Putamen (tissue), 1 donor: Measurements from ENCODE around the gene GNB4.
A peak's percentile ranks its signal among the peaks of the same experiment; 100 is the strongest.

ENCODE experiments used
- DNase-seq: peaks from one replicate; pipeline ENCODE4 v3.0.0-alpha.2; 2016; ENCODE audit warnings: low spot score

The GNB4 gene

DNA sequence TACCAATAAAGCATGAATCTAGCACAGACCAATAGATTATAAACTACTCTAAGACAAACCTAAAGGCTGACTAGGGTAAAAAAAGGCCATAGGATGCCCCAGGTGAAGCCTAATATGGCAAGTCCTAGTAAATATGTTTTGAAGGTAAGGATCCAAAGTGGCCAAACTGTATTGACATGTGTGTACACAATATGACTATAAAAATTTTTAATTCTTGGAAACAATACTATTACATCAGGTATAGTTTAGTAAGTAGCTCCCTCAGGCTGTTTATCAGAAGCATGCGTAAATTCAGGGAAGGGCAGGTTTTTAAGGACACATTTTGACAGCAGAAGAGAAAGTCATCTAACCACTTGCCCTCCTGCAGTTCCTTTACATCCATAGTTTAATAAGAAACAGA lies 18.8 kb downstream of the GNB4 start:
- no peak for DNase-seq

DNA sequence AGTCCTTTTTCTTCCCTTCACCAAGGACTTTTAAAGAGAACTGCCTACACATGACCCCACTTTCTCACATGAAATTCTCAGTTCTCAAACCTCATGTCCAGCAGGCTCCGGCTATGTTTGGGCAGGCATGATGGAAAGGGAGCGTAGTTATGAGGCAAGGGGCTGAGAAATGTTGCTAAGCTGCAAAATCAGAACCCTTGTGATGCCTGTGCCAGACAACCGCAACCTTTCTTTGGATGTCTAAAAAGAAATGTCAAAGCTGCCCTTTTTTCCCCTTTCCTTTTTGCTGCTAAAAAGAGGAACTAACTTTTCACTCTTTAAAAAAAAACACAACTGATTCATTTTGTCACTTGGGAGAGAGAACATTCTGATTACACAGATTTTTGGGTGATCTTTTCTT lies 19.2 kb downstream of the GNB4 start:
- DNase-seq, result peak; percentile 49

DNA sequence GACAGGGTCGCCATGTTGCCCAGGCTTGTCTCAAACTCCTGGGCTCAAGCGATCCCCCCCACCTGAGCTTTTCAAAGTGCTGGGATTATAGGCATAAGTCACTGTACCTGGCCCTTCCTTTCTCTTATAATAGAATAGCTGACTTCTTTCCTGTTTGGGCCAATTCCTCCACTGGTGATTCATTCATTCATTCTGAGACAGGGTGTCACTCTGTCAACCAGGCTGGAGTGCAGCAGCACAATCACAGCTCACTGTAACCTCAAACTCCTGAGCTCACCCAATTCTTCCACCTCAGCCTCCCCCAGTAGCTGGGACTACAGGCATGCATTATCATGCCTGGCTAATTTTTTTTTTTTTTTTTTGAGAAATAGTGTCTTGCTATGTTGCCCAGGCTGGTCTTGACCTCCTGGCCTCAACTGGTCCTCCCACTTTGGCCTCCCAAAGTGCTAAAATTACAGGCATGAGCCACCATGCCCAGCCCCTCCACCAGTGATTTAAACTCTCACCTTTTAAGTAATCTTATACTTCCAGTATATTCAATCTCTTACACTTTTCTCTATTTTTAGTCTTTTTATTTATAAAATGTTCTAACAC lies 20.9 kb downstream of the GNB4 start:
- no peak for DNase-seq

DNA sequence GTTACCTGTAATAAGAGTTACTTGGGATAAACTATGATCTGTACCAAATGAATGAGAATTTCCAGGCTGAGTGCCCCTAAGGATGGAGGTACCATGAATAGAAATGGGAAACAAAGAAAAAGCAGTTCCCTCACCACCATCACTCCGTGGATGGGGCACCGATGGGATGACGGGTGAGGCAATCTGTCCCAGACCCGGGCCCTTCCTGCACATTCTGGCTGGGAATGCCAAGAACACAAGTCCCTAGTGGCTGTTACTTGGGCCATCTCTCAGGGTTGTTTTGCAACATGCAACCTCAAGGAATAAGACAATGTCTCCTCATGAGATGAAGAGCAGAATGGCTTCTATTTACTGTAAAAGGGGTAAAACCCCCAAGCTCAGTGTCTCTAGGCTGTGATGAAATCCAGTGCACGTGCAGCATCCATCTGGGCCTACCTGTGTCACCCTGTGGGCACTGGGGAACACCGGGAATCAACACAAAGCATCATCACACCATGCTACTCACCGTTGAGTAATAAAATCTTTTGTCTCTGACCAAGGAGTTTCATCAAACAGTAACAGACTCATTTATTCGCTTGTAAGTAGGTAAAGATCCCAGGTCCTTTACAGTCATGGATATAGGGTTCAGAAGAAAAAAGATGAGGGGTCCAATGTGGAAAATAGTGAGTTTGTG lies 22.3 kb downstream of the GNB4 start:
- DNase-seq, result no peak

- no peak for DNase-seq
These were observed 26.2 kb downstream of the GNB4 start for GRCh38 chr3:179425075-179425474.

DNA sequence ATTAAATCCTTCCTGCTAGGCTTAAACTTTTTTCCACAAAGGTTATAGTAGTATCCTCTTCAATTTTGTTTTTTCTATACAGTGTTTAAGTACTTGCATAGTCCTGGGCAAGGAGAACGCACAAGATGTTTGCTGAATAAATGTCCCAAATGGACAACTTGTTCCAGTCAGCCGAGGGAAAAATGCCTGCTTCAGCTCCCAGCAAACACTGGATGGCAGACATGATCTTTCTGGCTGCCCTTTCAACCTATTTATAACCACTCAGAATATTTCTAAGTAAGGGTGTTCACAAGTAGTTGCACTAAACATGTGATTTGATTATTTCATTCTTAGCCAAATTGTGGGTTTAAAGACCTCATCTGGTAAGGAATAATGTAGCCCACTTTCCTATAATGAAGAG lies 29.8 kb downstream of the GNB4 start:
- DNase-seq, result peak; percentile 35

DNA sequence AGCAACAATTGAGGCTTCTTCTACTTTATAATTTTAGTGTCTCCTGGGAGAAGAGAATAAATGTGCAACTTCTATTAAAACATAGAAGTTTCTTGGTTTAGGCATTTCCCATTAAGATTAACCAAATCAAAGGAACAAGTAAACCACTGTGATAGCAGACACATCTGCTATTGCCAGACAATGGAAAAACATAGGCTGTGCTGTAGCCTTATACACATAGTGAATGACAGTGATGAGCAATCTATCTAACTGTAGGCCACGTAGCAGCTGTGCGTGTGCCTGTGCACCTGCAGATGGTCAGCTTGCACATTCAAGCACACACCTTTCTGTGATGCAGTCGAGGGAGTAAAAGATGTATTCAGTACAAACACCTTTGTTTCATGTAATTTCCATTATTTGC lies 32.7 kb downstream of the GNB4 start:
- no peak for DNase-seq

DNA sequence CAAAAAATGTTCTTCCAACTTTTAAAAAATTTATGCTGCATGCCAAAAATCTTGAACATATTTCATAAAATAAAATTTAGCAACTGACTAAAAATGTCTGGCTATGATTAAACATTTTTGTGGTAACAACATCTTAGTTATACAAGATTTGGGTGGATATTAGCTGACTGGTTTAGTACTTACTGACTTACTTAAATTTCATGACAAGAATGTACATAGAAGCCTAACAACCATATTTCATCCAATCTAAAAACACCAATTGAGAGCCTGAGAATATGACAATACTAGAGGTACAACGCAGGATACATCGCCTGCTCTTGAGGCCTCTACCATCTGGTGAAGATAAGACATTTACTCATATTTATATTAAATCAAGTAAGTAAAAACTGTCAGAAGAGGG lies 34.6 kb downstream of the GNB4 start:
- no peak for DNase-seq

DNA sequence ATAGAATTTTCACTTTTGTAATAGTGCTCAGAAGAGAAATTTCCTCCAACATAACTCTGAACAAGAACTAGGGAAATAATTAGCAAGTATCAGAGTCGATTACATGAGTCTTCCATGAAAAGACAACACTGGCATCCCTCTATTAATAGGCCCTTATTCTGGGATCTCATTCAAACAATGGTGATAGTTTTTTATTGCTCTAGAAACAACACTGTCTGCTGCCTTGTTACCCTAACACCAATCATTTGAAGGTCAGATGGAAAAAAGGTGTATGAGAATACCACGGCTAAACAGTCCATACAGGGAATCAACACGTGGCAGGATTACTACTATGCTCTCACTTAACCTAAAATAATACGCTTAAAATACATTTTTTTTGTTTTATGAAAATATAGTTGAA lies 35.9 kb downstream of the GNB4 start:
- no peak for DNase-seq

- no peak for DNase-seq
These were observed 36.5 kb downstream of the GNB4 start for GRCh38 chr3:179414804-179415203.

DNA sequence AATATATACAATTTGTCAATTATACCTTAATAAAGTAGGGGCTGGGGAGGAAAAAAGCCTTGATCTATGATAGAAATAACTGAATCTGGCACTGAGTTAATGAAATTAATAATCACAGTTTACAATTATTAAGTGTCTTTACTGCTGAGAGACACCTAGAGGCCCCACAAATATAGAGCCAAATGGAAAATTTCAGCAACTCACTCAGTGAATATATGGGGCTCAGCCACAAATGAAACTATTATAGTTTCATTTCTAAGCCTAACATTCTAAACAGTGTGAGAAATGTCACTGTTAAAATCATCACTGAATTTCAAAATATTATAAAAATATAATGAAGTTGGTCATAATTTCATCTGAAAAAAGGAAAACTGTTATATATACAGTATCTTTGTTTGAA lies 40.3 kb downstream of the GNB4 start:
- no peak for DNase-seq

- no peak for DNase-seq
These were observed 40.9 kb downstream of the GNB4 start for GRCh38 chr3:179410331-179410730.

DNA sequence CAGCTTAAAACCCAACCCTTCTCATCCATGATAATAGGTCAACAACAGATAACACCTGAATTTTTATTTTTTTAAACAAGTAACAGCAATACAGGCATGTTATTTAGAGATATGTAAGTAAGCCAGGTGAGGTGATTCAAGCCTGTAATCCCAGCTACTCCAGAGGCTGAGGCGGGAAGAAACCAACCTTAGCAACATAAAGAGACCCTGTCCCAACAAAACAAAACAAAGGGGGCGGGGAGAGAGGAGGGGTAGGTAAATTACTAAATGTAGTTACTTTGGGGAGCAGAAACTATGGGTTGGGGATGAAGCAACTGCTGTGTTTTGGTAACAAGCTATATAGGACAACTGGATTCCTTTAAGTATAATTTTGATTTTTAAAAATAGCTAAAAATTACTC lies 47.0 kb downstream of the GNB4 start:
- DNase-seq, result no peak

GRCh38 chr3:179402963-179403362 lies 48.3 kb downstream of the GNB4 start:
- no peak for DNase-seq

- no peak for DNase-seq
These were observed 49.7 kb downstream of the GNB4 start for GRCh38 chr3:179401561-179401960.

- DNase-seq, result no peak
These were observed 52.6 kb downstream of the GNB4 start for GRCh38 chr3:179398574-179399231.

DNA sequence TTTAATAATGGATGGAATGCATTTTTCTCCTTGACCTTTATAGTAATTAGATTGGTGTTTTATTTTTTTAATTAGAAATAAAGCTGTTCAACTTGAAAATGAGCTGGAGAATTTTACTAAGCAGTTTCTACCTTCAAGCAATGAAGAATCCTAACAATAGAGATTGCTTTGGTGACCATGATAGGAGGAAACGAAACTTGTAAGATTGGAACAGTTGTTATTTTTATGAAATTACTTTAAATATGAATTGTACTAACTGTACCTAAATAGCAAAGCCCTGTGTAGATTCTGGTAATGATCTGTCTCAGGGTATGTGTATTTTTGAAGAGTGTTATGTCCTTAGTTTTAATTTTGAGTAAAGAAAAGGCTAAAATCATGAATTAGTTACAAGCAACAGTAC lies 59.4 kb downstream of the GNB4 start:
- no peak for DNase-seq

DNA sequence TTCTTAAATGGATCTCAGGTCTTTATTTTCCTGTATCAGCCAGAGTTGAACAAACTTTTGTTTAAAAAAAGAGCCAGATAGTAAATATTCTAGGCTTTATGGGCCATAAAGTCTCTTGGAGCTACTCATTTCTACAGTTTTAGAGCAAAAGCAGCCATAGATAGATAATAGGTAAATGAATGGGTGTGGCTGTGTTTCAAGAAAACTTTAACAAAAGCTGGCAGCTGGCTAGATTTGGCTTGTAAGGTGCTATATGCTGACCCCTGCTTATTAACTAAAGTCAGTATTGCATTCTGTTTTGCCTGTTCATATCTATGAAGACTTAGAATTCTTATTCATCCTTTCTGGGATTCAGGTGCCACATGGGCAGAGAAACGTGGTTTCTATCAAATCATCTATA lies 74.8 kb downstream of the GNB4 start:
- DNase-seq, result no peak

DNA sequence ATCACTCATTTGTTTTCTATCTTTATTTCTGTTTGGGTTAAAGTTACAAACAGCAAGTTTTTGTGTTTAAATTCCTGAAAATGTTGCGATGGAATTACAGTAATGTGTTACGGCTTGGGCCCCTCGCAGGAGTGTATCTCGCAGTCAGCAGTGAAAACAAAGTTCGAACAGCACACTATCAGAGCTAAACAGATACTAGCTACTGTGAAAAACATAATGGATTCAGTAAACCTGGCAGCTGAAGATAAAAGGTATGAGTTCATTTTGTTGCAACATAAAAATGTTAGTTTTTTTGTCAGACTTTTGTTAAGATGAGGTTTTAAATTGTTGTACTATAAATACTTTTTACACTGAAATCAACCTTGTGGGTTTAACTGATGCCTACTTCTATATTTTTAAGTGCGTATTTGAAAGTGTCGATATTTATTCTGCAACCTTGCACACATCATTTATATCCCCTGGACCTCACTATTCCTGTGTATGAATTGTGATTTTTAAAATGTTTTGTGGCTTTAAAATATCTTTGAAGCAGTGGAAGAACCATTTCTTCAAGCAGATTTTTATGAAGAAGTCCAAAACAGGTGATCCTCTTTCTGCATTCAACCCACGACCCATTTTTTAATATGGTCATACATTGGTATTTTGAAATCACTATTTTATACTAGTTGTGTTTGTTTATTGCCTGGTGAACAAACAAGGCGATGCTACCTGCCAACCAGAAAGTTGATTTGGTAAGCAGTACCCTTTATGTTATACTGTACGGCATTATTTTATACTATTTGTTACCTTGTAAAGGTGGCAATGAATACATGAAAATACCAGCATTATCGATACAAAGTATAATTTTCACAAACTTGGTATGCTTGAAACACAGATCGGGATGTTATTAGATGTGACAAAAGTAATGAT lies 75.9 kb downstream of the GNB4 start:
- DNase-seq, result no peak

GRCh38 chr3:179373938-179374337 lies 77.3 kb downstream of the GNB4 start:
- no peak for DNase-seq

DNA sequence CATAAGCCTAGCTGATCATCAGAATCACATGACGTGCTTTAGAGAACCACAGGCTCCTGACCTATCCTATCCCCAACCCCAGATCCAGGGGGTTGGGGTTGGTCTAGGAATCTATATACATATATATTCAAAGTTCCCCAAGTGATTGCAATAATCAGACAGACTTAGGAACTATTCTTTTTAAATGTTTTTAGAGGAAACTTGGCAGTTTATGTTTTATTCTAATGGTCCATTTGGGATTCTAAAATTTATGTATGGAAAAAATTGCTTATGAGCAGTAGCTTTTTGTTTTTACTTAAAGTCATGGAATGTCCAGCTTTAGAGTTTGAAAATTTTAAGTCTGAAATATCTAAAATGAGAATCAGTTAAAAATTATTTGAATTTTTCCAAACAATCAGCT lies 81.6 kb downstream of the GNB4 start:
- DNase-seq, result no peak

GRCh38 chr3:179363332-179363731 lies 87.9 kb downstream of the GNB4 start:
- DNase-seq, result no peak

GRCh38 chr3:179355996-179356395 lies 95.3 kb downstream of the GNB4 start:
- DNase-seq, result no peak
